ENCODE measurements around the gene SP4.

Gene SP4

DNA sequence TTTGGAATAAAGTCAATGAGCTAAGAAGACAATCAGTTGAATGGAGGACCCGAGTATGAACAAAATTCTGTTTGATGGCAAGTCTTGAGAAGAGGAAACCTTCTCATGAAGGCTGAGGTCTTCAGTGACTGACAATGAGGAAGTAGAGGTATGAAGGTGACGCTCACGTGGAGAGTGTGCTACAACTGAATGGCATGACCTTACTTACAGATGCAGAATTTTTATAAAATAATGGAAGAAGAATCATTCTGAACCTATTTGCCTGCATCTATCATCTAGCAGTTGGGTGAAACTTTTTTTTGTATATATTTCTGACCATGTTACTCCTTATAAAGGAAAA, 19.4 kb upstream of the SP4 start:
- ATAC-seq = no peak
- no peak for TF ChIP-seq ARNTL (CRISPR knock-in tag; IDR thresholded peaks at IDR 0.05; ENCODE audit: borderline replicate concordance, low read depth)
- no peak for TF ChIP-seq ZNF70 (CRISPR knock-in tag; IDR thresholded peaks at IDR 0.05)
- TF ChIP-seq TCF4 (CRISPR knock-in tag; IDR thresholded peaks at IDR 0.05; ENCODE audit: borderline replicate concordance) = no peak
- TF ChIP-seq ZC3H10 (CRISPR knock-in tag; IDR thresholded peaks at IDR 0.05) = no peak
- TF ChIP-seq, protein P1, sequence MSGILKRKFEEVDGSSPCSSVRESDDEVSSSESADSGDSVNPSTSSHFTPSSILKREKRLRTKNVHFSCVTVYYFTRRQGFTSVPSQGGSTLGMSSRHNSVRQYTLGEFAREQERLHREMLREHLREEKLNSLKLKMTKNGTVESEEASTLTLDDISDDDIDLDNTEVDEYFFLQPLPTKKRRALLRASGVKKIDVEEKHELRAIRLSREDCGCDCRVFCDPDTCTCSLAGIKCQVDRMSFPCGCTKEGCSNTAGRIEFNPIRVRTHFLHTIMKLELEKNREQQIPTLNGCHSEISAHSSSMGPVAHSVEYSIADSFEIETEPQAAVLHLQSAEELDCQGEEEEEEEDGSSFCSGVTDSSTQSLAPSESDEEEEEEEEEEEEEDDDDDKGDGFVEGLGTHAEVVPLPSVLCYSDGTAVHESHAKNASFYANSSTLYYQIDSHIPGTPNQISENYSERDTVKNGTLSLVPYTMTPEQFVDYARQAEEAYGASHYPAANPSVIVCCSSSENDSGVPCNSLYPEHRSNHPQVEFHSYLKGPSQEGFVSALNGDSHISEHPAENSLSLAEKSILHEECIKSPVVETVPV (CRISPR knock-in tag; IDR thresholded peaks at IDR 0.05) = no peak
- no peak for TF ChIP-seq CREB5 (CRISPR knock-in tag; IDR thresholded peaks at IDR 0.05; ENCODE audit: low read depth)
- no peak for TF ChIP-seq BACH2 (CRISPR knock-in tag; IDR thresholded peaks at IDR 0.05; ENCODE audit: borderline replicate concordance)
- no peak for TF ChIP-seq GLIS3 (CRISPR knock-in tag; IDR thresholded peaks at IDR 0.05)
- TF ChIP-seq ZNF8 (CRISPR knock-in tag; IDR thresholded peaks at IDR 0.05) = no peak
- no peak for TF ChIP-seq TOX (CRISPR knock-in tag; IDR thresholded peaks at IDR 0.05; ENCODE audit: borderline replicate concordance)
- TF ChIP-seq OSR1 (CRISPR knock-in tag; IDR thresholded peaks at IDR 0.05) = no peak
- TF ChIP-seq PATZ1 (CRISPR knock-in tag; IDR thresholded peaks at IDR 0.05; ENCODE audit: borderline replicate concordance) = no peak
- TF ChIP-seq CSDC2 (CRISPR knock-in tag; IDR thresholded peaks at IDR 0.05) = no peak
- no peak for TF ChIP-seq ZNF565 (CRISPR knock-in tag; conservative IDR thresholded peaks at IDR 0.05; ENCODE audit: low read depth)
- no peak for TF ChIP-seq ISL1 (CRISPR knock-in tag; IDR thresholded peaks at IDR 0.05)
- no peak for TF ChIP-seq ESRRG (CRISPR knock-in tag; IDR thresholded peaks at IDR 0.05)
- TF ChIP-seq, protein P2, sequence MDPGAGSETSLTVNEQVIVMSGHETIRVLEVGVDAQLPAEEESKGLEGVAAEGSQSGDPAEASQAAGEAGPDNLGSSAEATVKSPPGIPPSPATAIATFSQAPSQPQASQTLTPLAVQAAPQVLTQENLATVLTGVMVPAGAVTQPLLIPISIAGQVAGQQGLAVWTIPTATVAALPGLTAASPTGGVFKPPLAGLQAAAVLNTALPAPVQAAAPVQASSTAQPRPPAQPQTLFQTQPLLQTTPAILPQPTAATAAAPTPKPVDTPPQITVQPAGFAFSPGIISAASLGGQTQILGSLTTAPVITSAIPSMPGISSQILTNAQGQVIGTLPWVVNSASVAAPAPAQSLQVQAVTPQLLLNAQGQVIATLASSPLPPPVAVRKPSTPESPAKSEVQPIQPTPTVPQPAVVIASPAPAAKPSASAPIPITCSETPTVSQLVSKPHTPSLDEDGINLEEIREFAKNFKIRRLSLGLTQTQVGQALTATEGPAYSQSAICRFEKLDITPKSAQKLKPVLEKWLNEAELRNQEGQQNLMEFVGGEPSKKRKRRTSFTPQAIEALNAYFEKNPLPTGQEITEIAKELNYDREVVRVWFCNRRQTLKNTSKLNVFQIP (CRISPR knock-in tag; IDR thresholded peaks at IDR 0.05; ENCODE audit: borderline replicate concordance, low read depth) = no peak
- TF ChIP-seq ZFP3 (CRISPR knock-in tag; IDR thresholded peaks at IDR 0.05) = no peak
- TF ChIP-seq, protein P3, sequence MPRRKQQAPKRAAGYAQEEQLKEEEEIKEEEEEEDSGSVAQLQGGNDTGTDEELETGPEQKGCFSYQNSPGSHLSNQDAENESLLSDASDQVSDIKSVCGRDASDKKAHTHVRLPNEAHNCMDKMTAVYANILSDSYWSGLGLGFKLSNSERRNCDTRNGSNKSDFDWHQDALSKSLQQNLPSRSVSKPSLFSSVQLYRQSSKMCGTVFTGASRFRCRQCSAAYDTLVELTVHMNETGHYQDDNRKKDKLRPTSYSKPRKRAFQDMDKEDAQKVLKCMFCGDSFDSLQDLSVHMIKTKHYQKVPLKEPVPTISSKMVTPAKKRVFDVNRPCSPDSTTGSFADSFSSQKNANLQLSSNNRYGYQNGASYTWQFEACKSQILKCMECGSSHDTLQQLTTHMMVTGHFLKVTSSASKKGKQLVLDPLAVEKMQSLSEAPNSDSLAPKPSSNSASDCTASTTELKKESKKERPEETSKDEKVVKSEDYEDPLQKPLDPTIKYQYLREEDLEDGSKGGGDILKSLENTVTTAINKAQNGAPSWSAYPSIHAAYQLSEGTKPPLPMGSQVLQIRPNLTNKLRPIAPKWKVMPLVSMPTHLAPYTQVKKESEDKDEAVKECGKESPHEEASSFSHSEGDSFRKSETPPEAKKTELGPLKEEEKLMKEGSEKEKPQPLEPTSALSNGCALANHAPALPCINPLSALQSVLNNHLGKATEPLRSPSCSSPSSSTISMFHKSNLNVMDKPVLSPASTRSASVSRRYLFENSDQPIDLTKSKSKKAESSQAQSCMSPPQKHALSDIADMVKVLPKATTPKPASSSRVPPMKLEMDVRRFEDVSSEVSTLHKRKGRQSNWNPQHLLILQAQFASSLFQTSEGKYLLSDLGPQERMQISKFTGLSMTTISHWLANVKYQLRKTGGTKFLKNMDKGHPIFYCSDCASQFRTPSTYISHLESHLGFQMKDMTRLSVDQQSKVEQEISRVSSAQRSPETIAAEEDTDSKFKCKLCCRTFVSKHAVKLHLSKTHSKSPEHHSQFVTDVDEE (CRISPR knock-in tag; IDR thresholded peaks at IDR 0.05) = no peak

GRCh38 chr7:21412410-21412851, 15.5 kb upstream of the SP4 start:
- no peak for ATAC-seq
- TF ChIP-seq OSR1 (CRISPR knock-in tag; IDR thresholded peaks at IDR 0.05) = no peak
- no peak for TF ChIP-seq GLIS3 (CRISPR knock-in tag; IDR thresholded peaks at IDR 0.05)
- TF ChIP-seq TOX (CRISPR knock-in tag; IDR thresholded peaks at IDR 0.05; ENCODE audit: borderline replicate concordance) = no peak
- TF ChIP-seq, protein P1 (CRISPR knock-in tag; IDR thresholded peaks at IDR 0.05) = no peak
- TF ChIP-seq ZNF8 (CRISPR knock-in tag; IDR thresholded peaks at IDR 0.05) = no peak
- TF ChIP-seq, protein P3 (CRISPR knock-in tag; IDR thresholded peaks at IDR 0.05) = no peak
- TF ChIP-seq PPARA (CRISPR knock-in tag; IDR thresholded peaks at IDR 0.05; ENCODE audit: borderline replicate concordance) = no peak
- no peak for TF ChIP-seq BACH2 (CRISPR knock-in tag; IDR thresholded peaks at IDR 0.05; ENCODE audit: borderline replicate concordance)
- TF ChIP-seq ZNF70 (CRISPR knock-in tag; IDR thresholded peaks at IDR 0.05) = no peak
- no peak for TF ChIP-seq CSDC2 (CRISPR knock-in tag; IDR thresholded peaks at IDR 0.05)
- TF ChIP-seq SNAI2 (CRISPR knock-in tag; IDR thresholded peaks at IDR 0.05) = no peak
- TF ChIP-seq CREB5 (CRISPR knock-in tag; IDR thresholded peaks at IDR 0.05; ENCODE audit: low read depth) = no peak
- TF ChIP-seq PATZ1 (CRISPR knock-in tag; IDR thresholded peaks at IDR 0.05; ENCODE audit: borderline replicate concordance) = no peak
- TF ChIP-seq ISL1 (CRISPR knock-in tag; IDR thresholded peaks at IDR 0.05) = no peak
- TF ChIP-seq ZNF565 (CRISPR knock-in tag; conservative IDR thresholded peaks at IDR 0.05; ENCODE audit: low read depth) = no peak

Data from SK-N-SH treated with all-trans-retinoic acid at 6 μM for 48 hours (cell line).